ENCODE measurements around the gene SLC49A3.

The SLC49A3 gene

GRCh38 chr4:666822-667544, 22.0 kb downstream of the SLC49A3 start:
- no peak for DNase-seq (ENCODE audit: low spot score)
- no peak for FAIRE-seq

GRCh38 chr4:666436-666810, 22.5 kb downstream of the SLC49A3 start:
- DNase-seq (ENCODE audit: low spot score) = no peak
- no peak for FAIRE-seq

- DNase-seq (ENCODE audit: low spot score) (no peak), FAIRE-seq (no peak)
Measured at GRCh38 chr4:665751-666435, 23.1 kb downstream of the SLC49A3 start.

DNA sequence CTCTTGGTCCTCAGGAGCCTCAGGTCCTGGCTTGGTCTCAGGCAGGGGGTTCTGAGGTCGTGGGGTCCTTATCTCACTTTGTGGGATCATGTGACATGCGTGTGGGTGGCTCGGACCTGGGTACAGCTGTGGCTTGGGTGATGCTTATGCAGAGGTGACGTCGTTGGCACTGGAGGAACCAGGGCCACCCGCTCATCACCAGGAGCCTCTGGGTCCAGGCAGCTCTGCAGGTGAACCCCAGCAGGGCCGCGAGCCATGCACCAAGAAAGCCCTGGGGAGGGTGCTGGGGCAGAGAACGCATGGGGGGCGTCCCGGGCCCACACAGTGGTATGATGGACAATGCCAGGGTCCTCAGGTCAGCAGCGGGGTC, 23.6 kb downstream of the SLC49A3 start:
- no peak for FAIRE-seq
- DNase-seq (ENCODE audit: low spot score) = no peak

- DNase-seq (ENCODE audit: low spot score) = no peak
- FAIRE-seq = no peak
Measured at GRCh38 chr4:664713-665231, 24.2 kb downstream of the SLC49A3 start.

DNA sequence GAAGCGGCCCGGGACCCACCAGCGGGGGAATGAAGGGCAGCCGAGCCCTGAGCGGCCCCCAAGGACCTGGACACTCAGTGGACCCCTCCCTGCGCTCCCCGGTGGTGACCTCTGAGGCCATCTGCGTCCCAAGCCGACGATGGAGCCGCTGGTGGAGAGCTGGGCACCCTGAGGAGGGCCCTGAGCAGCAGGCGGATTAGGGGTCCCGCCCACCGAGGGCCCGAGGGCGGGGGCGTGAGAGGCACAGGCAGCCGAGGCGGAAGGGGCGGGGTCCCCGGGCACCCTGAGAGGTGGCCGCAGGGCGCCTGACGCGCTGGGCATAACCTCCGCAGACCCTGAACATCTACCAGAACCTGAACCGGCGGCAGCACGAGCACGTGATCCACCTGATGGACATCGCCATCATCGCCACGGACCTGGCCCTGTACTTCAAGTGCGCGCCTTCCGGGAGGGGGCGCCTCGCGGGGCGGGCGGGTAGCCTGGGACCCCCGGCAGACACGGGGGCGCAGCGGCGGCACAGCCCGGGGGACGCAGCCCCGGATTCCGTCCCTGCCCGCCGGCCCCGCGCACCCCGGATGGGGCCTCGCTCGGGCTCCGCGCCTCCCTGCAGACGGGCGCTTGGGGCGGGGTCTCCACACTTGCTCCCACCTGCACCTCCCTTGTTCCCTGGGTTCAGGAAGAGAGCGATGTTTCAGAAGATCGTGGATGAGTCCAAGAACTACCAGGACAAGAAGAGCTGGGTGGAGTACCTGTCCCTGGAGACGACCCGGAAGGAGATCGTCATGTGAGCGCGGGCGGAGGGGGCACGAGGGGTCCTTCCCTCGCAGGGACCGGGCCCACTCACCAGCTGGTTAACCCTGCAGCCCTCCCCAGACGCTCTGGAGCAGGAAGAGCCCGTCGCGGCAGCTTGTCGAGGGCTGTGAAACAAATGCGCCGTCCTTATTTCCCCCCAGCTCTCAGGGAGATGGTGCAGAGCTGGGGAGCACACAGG, 25.2 kb downstream of the SLC49A3 start:
- DNase-seq (ENCODE audit: low spot score) (no peak), FAIRE-seq (no peak)

DNA sequence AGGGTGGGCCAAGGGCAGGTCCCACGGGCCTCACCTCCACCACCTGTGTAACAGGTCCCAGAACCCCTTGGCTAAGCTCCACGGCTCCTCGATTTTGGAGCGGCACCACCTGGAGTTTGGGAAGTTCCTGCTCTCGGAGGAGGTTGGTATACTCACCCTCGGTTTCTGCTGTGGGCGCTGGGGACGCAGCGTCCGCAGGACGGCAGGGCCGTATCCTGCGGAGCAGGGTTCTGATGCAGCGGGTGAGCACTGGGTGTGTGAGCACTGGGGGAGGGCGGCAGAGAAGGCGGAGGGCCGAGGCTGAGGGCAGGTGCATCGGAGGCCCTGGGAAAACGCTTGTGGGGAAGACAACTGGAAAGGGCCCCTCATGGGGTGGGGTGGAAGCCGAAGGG, 25.9 kb downstream of the SLC49A3 start:
- FAIRE-seq (no peak), DNase-seq (ENCODE audit: low spot score) (no peak)

- no peak for DNase-seq (ENCODE audit: low spot score)
- FAIRE-seq = no peak
Measured at GRCh38 chr4:661881-662761, 26.8 kb downstream of the SLC49A3 start.

DNA sequence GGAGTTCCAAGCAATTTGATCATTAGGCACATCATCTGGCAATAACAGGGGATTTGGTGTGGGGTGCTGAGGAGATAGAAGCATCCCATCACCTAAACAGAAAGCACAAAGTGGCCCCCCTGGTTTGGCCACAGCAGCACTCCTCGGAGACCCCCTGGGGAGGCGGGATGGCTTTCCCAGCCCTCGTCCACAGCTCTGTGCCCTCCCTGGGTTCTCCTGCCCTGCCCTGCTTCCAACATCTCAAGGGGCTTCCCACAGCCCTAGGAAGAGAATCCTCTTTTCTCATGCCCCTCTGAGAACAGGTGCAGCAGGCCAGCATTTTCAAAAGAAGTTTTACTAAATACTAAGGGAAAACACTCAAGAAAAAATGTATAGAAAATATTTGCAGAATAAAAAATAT, 27.7 kb downstream of the SLC49A3 start:
- no peak for DNase-seq (ENCODE audit: low spot score)
- no peak for FAIRE-seq

DNA sequence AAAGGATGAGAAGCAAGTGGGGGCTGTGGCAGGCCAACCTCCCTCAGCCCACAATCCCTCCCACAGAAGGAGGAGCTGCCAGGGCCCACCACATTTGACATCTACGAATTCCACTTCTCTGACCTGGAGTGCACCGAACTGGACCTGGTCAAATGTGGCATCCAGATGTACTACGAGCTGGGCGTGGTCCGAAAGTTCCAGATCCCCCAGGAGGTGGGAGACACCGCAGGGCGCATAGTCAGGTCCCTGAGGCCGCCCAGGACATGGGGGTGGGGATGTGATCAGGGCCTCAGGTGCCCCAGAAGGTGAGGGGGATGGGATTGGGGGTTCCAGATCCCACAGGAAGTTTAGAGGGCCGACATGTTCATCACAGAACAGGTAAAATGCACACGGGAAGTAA, 28.6 kb downstream of the SLC49A3 start:
- no peak for DNase-seq (ENCODE audit: low spot score)
- no peak for FAIRE-seq

- FAIRE-seq = no peak
- no peak for DNase-seq (ENCODE audit: low spot score)
Measured at GRCh38 chr4:659851-660250, 29.1 kb downstream of the SLC49A3 start.

DNA sequence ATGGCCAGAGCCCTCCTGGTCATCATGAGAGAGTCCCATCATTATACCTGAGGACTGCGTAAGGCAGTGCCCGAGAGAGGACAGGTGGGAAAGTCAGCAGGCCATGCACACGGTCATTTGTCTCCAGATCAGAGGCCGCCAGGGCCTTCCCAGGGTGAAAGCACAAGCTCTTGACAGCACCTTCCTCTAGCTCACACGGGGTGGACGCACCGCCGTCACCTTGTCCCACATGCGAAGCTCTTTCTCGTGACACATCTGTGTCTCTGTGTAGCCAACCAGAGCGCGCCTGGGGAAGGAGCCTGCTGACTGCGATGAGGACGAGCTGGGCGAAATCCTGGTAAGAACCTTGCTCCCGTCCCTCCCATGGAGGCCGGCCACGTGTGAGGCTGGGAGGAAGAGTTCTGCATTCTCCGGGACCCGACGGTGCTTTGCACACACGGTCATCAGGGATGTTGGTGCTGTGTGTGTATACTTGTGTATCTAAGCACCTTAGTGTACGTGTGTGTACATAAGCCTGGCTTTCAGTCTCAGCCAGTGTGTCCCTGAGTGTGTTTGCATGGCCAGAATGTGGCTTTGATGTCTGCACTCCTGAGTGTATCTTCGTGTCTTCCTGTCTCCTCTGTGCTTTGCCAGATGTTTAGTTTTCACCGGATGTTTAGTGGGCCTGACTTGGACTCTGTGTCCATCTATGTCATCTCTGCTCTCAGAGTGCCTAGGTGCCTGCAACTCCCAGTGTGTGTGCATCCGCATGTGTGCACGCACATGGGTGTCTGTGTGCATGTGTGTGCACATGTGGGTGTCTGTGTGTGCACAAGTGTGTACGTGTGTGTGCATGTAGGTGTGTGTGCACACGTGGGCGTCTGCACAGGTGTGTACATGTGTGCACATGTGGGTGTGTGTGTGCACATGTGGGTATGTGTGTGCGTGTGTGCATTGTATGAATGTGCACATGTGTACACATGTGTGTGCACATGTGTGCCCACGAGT, 30.0 kb downstream of the SLC49A3 start:
- no peak for FAIRE-seq

GRCh38 chr4:657834-658667, 30.9 kb downstream of the SLC49A3 start:
- no peak for FAIRE-seq
- no peak for DNase-seq (ENCODE audit: low spot score)

More for the DNA sequence above, 30.0 kb downstream of the SLC49A3 start:
- no peak for DNase-seq (ENCODE audit: low spot score)

- FAIRE-seq (no peak), DNase-seq (ENCODE audit: low spot score) (no peak)
Measured at GRCh38 chr4:657338-657833, 31.6 kb downstream of the SLC49A3 start.

DNA sequence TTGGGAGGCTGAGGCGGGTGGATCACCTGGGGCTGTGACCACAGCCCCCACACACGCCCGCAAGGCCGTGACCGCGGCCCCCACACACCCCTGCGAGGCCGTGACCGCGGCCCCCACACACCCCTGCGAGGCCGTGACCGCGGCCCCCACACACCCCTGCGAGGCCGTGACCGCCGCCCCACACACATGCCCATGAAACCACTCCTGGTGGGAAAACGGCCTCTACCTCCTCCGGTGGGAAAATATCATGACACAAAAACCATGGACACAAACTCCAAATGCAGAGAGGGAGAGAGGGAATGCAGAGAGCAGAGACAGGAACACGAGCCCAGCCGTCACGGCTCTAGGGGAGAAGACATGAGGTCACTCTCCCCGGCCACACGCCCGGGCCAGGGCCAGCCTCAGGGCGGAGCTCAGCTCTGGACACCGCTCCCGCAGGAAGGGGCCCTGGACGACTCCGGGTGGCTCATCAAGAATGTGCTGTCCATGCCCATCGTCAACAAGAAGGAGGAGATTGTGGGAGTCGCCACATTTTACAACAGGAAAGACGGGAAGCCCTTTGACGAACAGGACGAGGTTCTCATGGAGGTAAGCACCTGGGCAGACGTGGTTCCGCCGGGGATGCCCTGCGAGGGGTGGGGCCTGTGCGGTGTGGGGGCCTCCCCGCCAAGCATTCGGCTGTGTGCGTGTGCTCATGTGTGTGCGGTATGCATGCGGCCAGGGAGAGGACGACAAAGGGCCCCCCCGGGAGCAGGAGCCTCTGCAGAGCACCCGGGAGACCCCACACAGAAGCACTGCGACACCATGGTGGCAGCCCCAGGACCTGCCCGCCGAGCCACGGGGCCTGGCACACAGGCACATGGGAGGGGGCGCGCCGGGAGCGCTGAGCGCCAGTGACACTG, 32.3 kb downstream of the SLC49A3 start:
- FAIRE-seq (no peak), DNase-seq (ENCODE audit: low spot score) (no peak)

DNA sequence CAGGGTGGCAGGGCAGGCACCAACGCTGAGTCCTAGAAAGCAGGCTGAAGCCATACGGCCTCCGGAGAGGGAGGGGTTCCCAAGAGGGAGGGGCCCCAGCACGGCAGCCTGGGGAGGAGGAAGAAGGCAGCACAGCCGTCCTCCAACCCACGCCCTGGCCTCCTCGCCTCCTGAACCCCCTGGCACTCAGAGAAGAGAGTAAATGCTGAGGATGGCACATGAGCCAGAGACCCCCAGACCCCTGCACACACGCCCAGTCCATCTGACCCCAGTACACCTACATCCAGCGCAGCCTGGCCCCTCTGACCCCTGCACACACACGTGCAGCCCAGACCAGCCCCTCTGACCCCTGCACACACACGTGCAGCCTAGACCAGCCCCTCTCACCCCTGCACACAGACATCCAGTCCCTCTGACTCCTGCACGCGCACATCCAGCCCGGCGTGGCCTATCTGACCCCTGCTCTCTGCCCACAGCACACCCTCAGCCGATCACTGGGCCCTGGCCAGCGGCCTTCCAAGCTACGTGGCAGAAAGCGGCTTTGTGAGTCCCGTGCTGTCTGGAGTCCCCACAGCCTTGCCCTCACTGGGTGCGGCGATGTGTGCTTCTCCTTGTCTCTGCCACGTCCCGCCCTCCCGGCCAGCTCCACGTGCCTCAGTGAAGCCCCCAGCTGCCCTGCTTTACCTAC, 33.3 kb downstream of the SLC49A3 start:
- FAIRE-seq (no peak), DNase-seq (ENCODE audit: low spot score) (no peak)

Data from RCC 7860 (cell line).